CD4-positive, alpha-beta T cell treated with Interleukin-6 for 4 hours (primary cell): Measurements from ENCODE around the gene ACTN1.

Source experiments
- DNase-seq: peaks from one replicate; pipeline ENCODE4 v3.0.0-alpha.2; 2020; ENCODE audit warnings: mixed read lengths

ACTN1 gene

DNA sequence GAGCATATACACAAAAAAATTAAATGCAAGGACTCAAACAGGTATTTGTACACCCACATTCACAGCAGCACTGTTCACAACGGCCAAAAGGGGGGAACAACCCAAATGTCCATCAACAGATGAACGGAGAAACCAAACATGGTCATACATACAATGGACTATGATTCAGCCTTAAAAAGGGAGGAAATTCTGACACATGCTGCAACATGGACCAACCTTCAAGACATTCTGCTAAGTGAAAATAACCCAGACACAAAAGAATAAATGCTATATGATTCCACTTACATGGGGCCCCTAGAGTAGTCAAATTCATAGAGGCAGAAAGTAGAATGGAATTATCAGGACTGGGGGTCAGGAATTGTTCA is 29.5 kb downstream of the ACTN1 start:
- DNase-seq, result no peak

DNA sequence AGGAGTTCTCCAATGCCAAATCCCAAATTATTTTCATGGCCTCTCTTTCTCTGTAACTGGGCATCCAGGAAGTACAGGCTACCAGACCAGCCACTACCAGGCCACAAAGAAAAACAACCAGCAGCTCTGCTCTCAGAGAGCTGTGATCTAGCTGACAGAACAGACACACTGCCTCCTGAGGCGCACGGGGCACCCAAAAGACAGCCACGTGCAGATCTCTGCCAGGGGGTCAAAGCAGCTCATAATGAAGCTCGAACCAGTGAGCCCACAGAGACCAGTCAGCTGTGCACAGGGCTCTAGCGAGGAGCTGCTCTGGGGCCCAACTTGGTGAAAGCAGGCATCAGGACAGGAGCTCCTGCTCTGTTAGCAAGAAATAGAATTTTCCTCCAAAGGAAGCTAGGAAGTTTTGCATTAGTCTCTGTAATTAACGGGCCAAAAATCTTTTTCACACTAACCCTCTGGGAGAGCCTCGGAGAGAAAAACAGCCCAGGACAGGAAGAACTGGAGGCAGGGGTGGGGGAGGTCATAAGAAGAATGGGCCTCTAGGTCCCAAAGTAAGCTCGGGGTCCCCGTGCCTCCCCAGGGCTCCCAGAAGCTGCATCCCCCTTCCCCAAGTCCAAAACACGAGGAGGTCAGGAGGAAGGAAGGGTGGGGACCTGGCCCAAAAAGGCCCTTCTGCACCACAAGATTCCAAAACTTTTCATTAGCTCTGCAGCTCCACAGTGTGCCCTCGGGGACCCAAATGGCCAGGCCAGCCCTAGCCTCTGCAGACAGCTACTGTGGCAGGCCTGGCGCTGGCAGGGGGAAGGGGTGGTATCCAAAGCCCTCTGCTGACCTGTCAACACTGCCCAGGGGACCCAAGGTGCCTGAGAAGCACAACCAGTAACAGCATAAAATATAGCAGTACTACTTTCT is 30.2 kb downstream of the ACTN1 start:
- DNase-seq, result peak; percentile 33

DNA sequence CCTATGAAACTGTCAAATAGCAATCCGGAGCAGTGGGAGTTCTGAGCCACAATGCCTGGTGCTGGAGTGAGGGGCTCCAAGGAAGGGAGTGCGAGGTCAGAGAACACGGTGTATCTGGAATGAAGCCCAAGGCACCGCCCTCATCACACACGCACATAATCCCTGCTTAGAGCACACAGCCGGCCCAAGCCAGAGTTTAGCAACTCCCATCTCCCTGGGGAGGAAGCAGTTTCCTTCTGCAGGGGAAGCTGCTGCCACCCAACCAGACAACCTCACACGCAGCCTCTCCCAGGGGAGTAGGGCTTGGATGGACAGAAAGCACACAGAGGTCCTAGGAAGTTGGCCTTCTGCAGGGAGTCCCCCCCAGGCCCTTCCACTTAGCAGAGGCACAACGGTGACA is 31.3 kb downstream of the ACTN1 start:
- no peak for DNase-seq

GRCh38 chr14:68946489-68946822 is 32.6 kb downstream of the ACTN1 start:
- DNase-seq, result no peak

- peak; percentile 13 for DNase-seq
These were observed 33.3 kb downstream of the ACTN1 start for GRCh38 chr14:68945585-68946488.

- DNase-seq, result no peak
These were observed 33.9 kb downstream of the ACTN1 start for GRCh38 chr14:68945190-68945584.

GRCh38 chr14:68944162-68944561 is 34.9 kb downstream of the ACTN1 start:
- no peak for DNase-seq

GRCh38 chr14:68943107-68943506 is 36.0 kb downstream of the ACTN1 start:
- DNase-seq, result no peak

GRCh38 chr14:68942296-68943035 is 36.6 kb downstream of the ACTN1 start:
- no peak for DNase-seq

GRCh38 chr14:68941820-68942219 is 37.3 kb downstream of the ACTN1 start:
- no peak for DNase-seq

GRCh38 chr14:68940614-68941185 is 38.4 kb downstream of the ACTN1 start:
- no peak for DNase-seq

- DNase-seq, result no peak
These were observed 39.0 kb downstream of the ACTN1 start for GRCh38 chr14:68939893-68940613.

- no peak for DNase-seq
These were observed 39.8 kb downstream of the ACTN1 start for GRCh38 chr14:68939181-68939892.

- DNase-seq, result no peak
These were observed 40.6 kb downstream of the ACTN1 start for GRCh38 chr14:68938271-68939150.

DNA sequence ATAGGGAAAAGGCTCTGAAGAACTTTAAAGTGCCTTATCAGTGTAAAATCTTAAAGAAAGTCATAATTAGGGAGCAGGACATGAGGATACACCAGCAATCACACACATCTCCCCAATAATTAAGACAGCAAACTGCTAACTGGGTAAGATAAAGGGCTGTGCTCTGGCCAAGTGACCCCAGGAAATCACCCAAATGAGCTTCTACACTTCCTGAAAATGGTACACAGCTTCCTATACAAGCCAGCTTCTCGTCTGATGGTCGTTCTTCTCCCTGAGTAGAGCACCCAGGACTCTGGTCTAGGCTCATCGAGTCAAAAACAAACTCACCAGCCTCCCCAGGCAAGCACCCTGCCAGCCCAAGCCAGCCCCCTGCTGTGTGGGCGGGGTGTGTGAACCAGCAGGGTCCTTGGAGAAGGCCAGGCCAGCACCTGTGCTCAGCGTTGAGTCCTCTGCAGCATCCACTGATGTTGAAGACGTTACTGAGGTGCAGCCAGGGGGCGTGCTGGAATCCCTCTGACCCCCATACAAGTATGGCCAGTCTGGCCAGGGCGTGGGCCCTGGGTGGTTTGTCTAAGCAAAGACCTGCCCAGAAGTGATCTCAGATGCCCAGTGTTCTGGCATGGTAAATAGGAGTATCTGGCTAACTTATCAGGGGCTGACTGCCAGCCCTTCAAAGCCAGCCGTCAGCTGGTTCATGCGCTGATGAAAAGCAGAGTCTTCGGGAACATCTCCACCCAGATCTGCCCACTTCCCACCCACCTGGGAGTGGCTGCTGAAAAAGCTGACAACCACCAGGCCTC is 41.4 kb downstream of the ACTN1 start:
- peak; percentile 49 for DNase-seq

- no peak for DNase-seq
These were observed 42.1 kb downstream of the ACTN1 start for GRCh38 chr14:68936980-68937379.

GRCh38 chr14:68936476-68936875 is 42.6 kb downstream of the ACTN1 start:
- DNase-seq, result no peak

GRCh38 chr14:68935761-68936214 is 43.3 kb downstream of the ACTN1 start:
- DNase-seq, result no peak

DNA sequence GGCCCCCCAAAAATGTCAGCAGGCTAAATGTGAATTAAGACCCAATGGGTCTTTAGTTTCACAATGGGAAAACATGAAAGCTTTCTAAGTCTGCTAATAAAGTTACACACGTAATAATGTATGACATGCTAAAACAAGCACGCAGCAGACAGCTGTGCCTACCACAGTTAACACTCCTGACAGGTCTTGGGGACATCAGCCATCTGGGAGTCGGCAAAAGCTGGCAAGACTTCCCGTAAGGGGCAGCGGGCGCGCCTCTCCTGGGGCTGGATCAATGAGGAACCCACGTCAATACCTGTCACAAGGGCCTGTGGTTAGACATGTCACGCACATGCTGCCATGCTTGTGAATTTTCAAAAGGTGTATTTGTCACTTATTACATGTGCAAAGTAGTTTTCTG is 45.0 kb downstream of the ACTN1 start:
- no peak for DNase-seq
